ENCODE results near the gene KCNAB1.

- no peak for TF ChIP-seq EZH2phosphoT487 (IDR thresholded peaks at IDR 0.05; ENCODE audit: low read length)
- TF ChIP-seq, protein P1, sequence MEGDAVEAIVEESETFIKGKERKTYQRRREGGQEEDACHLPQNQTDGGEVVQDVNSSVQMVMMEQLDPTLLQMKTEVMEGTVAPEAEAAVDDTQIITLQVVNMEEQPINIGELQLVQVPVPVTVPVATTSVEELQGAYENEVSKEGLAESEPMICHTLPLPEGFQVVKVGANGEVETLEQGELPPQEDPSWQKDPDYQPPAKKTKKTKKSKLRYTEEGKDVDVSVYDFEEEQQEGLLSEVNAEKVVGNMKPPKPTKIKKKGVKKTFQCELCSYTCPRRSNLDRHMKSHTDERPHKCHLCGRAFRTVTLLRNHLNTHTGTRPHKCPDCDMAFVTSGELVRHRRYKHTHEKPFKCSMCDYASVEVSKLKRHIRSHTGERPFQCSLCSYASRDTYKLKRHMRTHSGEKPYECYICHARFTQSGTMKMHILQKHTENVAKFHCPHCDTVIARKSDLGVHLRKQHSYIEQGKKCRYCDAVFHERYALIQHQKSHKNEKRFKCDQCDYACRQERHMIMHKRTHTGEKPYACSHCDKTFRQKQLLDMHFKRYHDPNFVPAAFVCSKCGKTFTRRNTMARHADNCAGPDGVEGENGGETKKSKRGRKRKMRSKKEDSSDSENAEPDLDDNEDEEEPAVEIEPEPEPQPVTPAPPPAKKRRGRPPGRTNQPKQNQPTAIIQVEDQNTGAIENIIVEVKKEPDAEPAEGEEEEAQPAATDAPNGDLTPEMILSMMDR (IDR thresholded peaks at IDR 0.05; ENCODE audit: low read length) = no peak
These were observed 18.0 kb upstream of the KCNAB1 start for GRCh38 chr3:156102267-156102931.
